ENCODE results near the gene TMEM53.
"Not testable (repeated sequence)": the region's sequence is repeated elsewhere in the genome, so short reads cannot be mapped to it uniquely, and the experiment has no call there.

The TMEM53 gene

GRCh38 chr1:44674113-44675000, at the start of gene TMEM53, which contains the start of gene ARMH1:
Gene TMEM53 (minus strand): TSS chr1:44674481. CDS start chr1:44674391, 90 bp downstream.
Gene ARMH1 (plus strand): TSS chr1:44674714. CDS start chr1:44689698, 14,984 bp downstream.
- peak; percentile 93 for DNase-seq (ENCODE audit: low read depth)

- no peak for DNase-seq (ENCODE audit: low read depth)
These were observed 49.4 kb upstream of the TMEM53 start for GRCh38 chr1:44723496-44724295.

GRCh38 chr1:44723064-44723463, 48.8 kb upstream of the TMEM53 start:
- no peak for DNase-seq (ENCODE audit: low read depth)

- DNase-seq (ENCODE audit: low read depth), result peak; percentile 49
These were observed 47.4 kb upstream of the TMEM53 start for GRCh38 chr1:44721485-44722361.

- no peak for DNase-seq (ENCODE audit: low read depth)
These were observed 46.0 kb upstream of the TMEM53 start for GRCh38 chr1:44720281-44720680.

GRCh38 chr1:44719318-44719717, 45.0 kb upstream of the TMEM53 start:
- DNase-seq (ENCODE audit: low read depth), result no peak

GRCh38 chr1:44718091-44718490, 43.8 kb upstream of the TMEM53 start:
- DNase-seq (ENCODE audit: low read depth), result no peak

GRCh38 chr1:44717653-44718052, 43.4 kb upstream of the TMEM53 start:
- no peak for DNase-seq (ENCODE audit: low read depth)

GRCh38 chr1:44717156-44717555, 42.9 kb upstream of the TMEM53 start:
- no peak for DNase-seq (ENCODE audit: low read depth)

- DNase-seq (ENCODE audit: low read depth), result no peak
These were observed 40.8 kb upstream of the TMEM53 start for GRCh38 chr1:44714944-44715571.

GRCh38 chr1:44714532-44714931, 40.3 kb upstream of the TMEM53 start:
- DNase-seq (ENCODE audit: low read depth), result no peak

- no peak for DNase-seq (ENCODE audit: low read depth)
These were observed 39.1 kb upstream of the TMEM53 start for GRCh38 chr1:44713321-44713781.

GRCh38 chr1:44707959-44708831, 33.9 kb upstream of the TMEM53 start:
- DNase-seq (ENCODE audit: low read depth), result no peak

- no peak for DNase-seq (ENCODE audit: low read depth)
These were observed 33.0 kb upstream of the TMEM53 start for GRCh38 chr1:44707112-44707881.

GRCh38 chr1:44705938-44706337, 31.7 kb upstream of the TMEM53 start:
- DNase-seq (ENCODE audit: low read depth), result no peak

GRCh38 chr1:44705470-44705869, 31.2 kb upstream of the TMEM53 start:
- no peak for DNase-seq (ENCODE audit: low read depth)

GRCh38 chr1:44701141-44701573, 26.9 kb upstream of the TMEM53 start:
- no peak for DNase-seq (ENCODE audit: low read depth)

GRCh38 chr1:44700573-44700972, 26.3 kb upstream of the TMEM53 start:
- DNase-seq (ENCODE audit: low read depth), result no peak

GRCh38 chr1:44699375-44699774, 25.1 kb upstream of the TMEM53 start:
- DNase-seq (ENCODE audit: low read depth), result not testable (repeated sequence)
